Gastrocnemius medialis (tissue), 4 donors: ENCODE data around the gene SUGCT. TPM values are rescaled to one million over a fixed set of nuclear protein-coding genes. Genes with fewer than 3 reads are reported as not detected.

Experiments
- ATAC-seq, 2 donors: fragments of 150-250 bp; one replicate each; pipeline ENCODE4 v1.9.1; 2016
- DNase-seq, 2 donors: peaks; one replicate each; pipeline ENCODE4 v3.0.0-alpha.2; 2019
- H3K27ac ChIP-seq, 4 donors: fragments of 200-600 bp; sonication (generic); 1 replicate in 1 of 4; 2 replicates in 3 of 4; pipeline ENCODE4 v1.5.1; 2016 to 2018; ENCODE audit warnings: mild to moderate bottlenecking in 2 of 4, moderate library complexity in 1 of 4
- H3K27me3 ChIP-seq, 3 donors: fragments of 200-600 bp; sonication (generic) in 2 of 3; 1 replicate in 1 of 3; 2 replicates in 2 of 3; pipeline versions ENCODE4 v1.5.1 to v1.6.0; 2016 to 2019; ENCODE audit warnings: mild to moderate bottlenecking in 1 of 3, moderate library complexity in 1 of 3
- H3K36me3 ChIP-seq, 2 donors: fragments of 200-600 bp; sonication (generic) in 1 of 2; one replicate each; pipeline ENCODE4 v1.5.1; 2017 to 2018
- H3K4me1 ChIP-seq, 2 donors: fragments of 200-600 bp; sonication (generic) in 1 of 2; one replicate each; pipeline ENCODE4 v1.5.1; 2016 to 2017; ENCODE audit warnings: mild to moderate bottlenecking in 2 of 2
- H3K4me3 ChIP-seq, 4 donors: fragments of 200-600 bp; sonication (generic) in 3 of 4; 1 replicate in 1 of 4; 2 replicates in 3 of 4; pipeline ENCODE4 v1.5.1; 2016 to 2019; ENCODE audit warnings: mild to moderate bottlenecking in 2 of 4
- H3K9me3 ChIP-seq, 3 donors: fragments of 200-600 bp; sonication (generic) in 2 of 3; 1 replicate in 1 of 3; 2 replicates in 2 of 3; pipeline ENCODE4 v1.5.1; 2016 to 2019
- POLR2A ChIP-seq, 2 donors: fragments of 450-650 bp; IDR thresholded peaks; one replicate each; pipeline ENCODE4 v1.6.1; 2017; ENCODE audit warnings: antibody characterized with exemption in 2 of 2, mild to moderate bottlenecking in 2 of 2, moderate library complexity in 2 of 2
- in situ Hi-C, 4 donors: fragments of 200-750 bp; cut with MboI; loops; one replicate each; pipeline versions ENCODE4 v1.15.0 to v1.8.0; 2017; ENCODE audit warnings: low sequenced_read_pairs in 4 of 4
- intact Hi-C: fragments of 100-400 bp; cut with DNase I; formaldehyde crosslinking; loops from one replicate; pipeline ENCODE4 v1.15.1; 2023; ENCODE audit warnings: low total_unique reads
- total RNA-seq, 4 donors: library from RNA; depleted of rRNA; stranded (reverse); fragments of >200 nt; gene quantifications; one replicate each; pipeline versions ENCODE4 v1.1.0 to v1.2.3, GENCODE V29; 2016
- TF ChIP-seq, protein P1 (sequence below), 5 experiments: fragments of 450-650 bp in 3 of 5; fragments of 200-600 bp in 2 of 5; sonication (generic) in 2 of 5; IDR thresholded peaks in 4 of 5; conservative IDR thresholded peaks in 1 of 5; 1 replicate in 4 of 5; 2 replicates in 1 of 5; pipeline ENCODE4 v1.5.1; 2016 to 2019; ENCODE audit warnings: antibody characterized with exemption in 5 of 5, mild to moderate bottlenecking in 3 of 5, moderate library complexity in 3 of 5

The SUGCT gene
- total RNA-seq, 4 donors from 2014 or later, result 2.3 to 3.5 (median 2.9) TPM

GRCh38 chr7:40698214-40698920 is 563.6 kb downstream of the SUGCT start:
- ATAC-seq, result no peak
- Histone ChIP-seq H3K4me1 (no peaks in the 10 kb centered on the region), H3K9me3 (no peaks in the 10 kb centered on the region), H3K4me3 (no peak overlapping the region), H3K36me3 (no peaks in the 10 kb centered on the region), H3K27ac (no peak overlapping the region), H3K27me3 (no peaks in the 10 kb centered on the region)
- in situ Hi-C loops (no loop called here), intact Hi-C loops (no loop called here)
- no peak for TF ChIP-seq POLR2A (IDR thresholded peaks at IDR 0.05)
- TF ChIP-seq, protein P1, sequence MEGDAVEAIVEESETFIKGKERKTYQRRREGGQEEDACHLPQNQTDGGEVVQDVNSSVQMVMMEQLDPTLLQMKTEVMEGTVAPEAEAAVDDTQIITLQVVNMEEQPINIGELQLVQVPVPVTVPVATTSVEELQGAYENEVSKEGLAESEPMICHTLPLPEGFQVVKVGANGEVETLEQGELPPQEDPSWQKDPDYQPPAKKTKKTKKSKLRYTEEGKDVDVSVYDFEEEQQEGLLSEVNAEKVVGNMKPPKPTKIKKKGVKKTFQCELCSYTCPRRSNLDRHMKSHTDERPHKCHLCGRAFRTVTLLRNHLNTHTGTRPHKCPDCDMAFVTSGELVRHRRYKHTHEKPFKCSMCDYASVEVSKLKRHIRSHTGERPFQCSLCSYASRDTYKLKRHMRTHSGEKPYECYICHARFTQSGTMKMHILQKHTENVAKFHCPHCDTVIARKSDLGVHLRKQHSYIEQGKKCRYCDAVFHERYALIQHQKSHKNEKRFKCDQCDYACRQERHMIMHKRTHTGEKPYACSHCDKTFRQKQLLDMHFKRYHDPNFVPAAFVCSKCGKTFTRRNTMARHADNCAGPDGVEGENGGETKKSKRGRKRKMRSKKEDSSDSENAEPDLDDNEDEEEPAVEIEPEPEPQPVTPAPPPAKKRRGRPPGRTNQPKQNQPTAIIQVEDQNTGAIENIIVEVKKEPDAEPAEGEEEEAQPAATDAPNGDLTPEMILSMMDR (IDR thresholded peaks at IDR 0.05 in 4 of 5, conservative IDR thresholded peaks at IDR 0.05 in 1 of 5), result no peak
- DNase-seq, result no peak

- Histone ChIP-seq H3K4me3 (no peak overlapping the region), H3K36me3 (no peaks in the 10 kb centered on the region), H3K27me3 (no peaks in the 10 kb centered on the region), H3K9me3 (no peaks in the 10 kb centered on the region), H3K27ac (no peak overlapping the region), H3K4me1 (no peaks in the 10 kb centered on the region)
- intact Hi-C loops (no loop called here), in situ Hi-C loops (no loop called here)
- no peak for TF ChIP-seq POLR2A (IDR thresholded peaks at IDR 0.05)
- TF ChIP-seq, protein P1 (IDR thresholded peaks at IDR 0.05 in 4 of 5, conservative IDR thresholded peaks at IDR 0.05 in 1 of 5), result no peak
- DNase-seq (no peak), ATAC-seq (no peak)
These were observed 564.1 kb downstream of the SUGCT start for GRCh38 chr7:40698921-40699260.

GRCh38 chr7:40700653-40701421 is 566.0 kb downstream of the SUGCT start:
- H3K36me3 ChIP-seq, result no peaks in the 10 kb centered on the region
- no peak overlapping the region for H3K4me3 ChIP-seq
- H3K27ac ChIP-seq, result no peak overlapping the region
- no peaks in the 10 kb centered on the region for H3K27me3 ChIP-seq
- ATAC-seq (no peak), DNase-seq (no peak)
- TF ChIP-seq, protein P1 (IDR thresholded peaks at IDR 0.05 in 4 of 5, conservative IDR thresholded peaks at IDR 0.05 in 1 of 5), result no peak
- TF ChIP-seq POLR2A (IDR thresholded peaks at IDR 0.05), result no peak
- in situ Hi-C loops, result no loop called here
- no peaks in the 10 kb centered on the region for H3K4me1 ChIP-seq
- intact Hi-C loops, result no loop called here
- no peaks in the 10 kb centered on the region for H3K9me3 ChIP-seq

DNA sequence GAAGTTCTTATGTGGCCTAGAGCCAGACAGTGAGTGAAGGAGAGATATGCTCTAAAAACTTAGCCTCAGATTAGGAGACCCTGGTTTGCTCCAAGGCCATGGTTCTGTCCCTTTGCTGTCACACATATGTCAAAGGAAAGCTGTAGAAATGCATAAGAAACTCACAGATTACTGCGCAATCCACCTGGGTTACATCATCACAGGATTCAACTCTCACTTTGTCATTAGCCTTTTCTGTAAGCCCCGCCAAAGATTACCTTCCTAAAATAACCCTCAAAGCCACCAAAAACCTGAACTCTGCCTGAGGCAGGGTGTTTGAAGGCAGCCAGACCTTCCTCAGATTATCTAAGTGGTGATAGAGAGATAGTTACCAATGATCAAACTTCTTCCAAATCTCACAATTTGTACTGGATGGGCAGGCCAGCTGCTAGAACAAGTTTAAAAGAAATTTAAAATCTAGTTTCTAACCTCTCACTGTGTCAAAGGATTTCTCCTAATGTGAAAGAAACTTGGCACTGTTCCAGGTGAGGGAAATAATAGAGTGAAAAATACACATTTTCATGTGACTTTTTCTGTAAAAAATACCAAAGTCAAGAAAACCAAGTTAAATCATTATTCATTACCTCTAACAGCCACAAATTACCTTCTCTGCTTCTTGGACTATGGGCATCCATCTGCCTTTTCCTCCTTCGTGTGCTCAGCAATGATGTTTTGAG is 567.2 kb downstream of the SUGCT start:
- Histone ChIP-seq H3K27ac (no peak overlapping the region), H3K27me3 (no peaks in the 10 kb centered on the region), H3K9me3 (no peaks in the 10 kb centered on the region), H3K4me1 (no peaks in the 10 kb centered on the region), H3K4me3 (no peak overlapping the region), H3K36me3 (no peaks in the 10 kb centered on the region)
- ATAC-seq, result no peak
- intact Hi-C loops (no loop called here), in situ Hi-C loops (no loop called here)
- no peak for DNase-seq
- TF ChIP-seq, protein P1 (IDR thresholded peaks at IDR 0.05 in 4 of 5, conservative IDR thresholded peaks at IDR 0.05 in 1 of 5), result no peak
- TF ChIP-seq POLR2A (IDR thresholded peaks at IDR 0.05), result no peak
